Neuron (in vitro differentiated cells): Measurements from ENCODE around the gene BBS5.
"Not testable (repeated sequence)": the region's sequence is repeated elsewhere in the genome, so short reads cannot be mapped to it uniquely, and the experiment has no call there.

Experiments used
- H2AFZ ChIP-seq: one replicate; pipeline ENCODE4 v1.6.1; 2013; ENCODE audit warnings: low read depth, mild to moderate bottlenecking, inconsistent platforms, low read length, moderate library complexity
- H3K27me3 ChIP-seq: one replicate; pipeline ENCODE4 v1.6.1; 2013; ENCODE audit warnings: low read length; ENCODE audit not compliant: insufficient read depth
- H3K36me3 ChIP-seq: one replicate; pipeline ENCODE4 v1.6.1; 2013; ENCODE audit warnings: low read length; ENCODE audit not compliant: insufficient read depth
- H3K4me1 ChIP-seq: one replicate; pipeline ENCODE4 v1.6.1; 2013; ENCODE audit warnings: low read length; ENCODE audit not compliant: insufficient read depth
- H3K4me3 ChIP-seq: 2 replicates; pipeline ENCODE4 v1.5.1; 2013; ENCODE audit warnings: mild to moderate bottlenecking, low read length, moderate library complexity
- H3K9me3 ChIP-seq: one replicate; pipeline ENCODE4 v1.6.1; 2013; ENCODE audit warnings: low read length

The BBS5 gene

GRCh38 chr2:169495310-169495928 is 16.1 kb downstream of the BBS5 start:
- H3K4me3 ChIP-seq: no peak overlapping the region
- H3K27me3 ChIP-seq: no peaks in the 10 kb centered on the region
- no peak overlapping the region for H2AFZ ChIP-seq
- H3K9me3 ChIP-seq: peaks cover 4% of the 10 kb centered on the region
- H3K4me1 ChIP-seq: no peaks in the 10 kb centered on the region
- H3K36me3 ChIP-seq: peaks cover 15% of the 10 kb centered on the region

- no peak overlapping the region for H3K4me3 ChIP-seq
- no peaks in the 10 kb centered on the region for H3K9me3 ChIP-seq
- H3K27me3 ChIP-seq: no peaks in the 10 kb centered on the region
- peaks cover 11% of the 10 kb centered on the region for H3K36me3 ChIP-seq
- H3K4me1 ChIP-seq: no peaks in the 10 kb centered on the region
- H2AFZ ChIP-seq: no peak overlapping the region
Measured at GRCh38 chr2:169504651-169505050, 25.4 kb downstream of the BBS5 start.

- Histone ChIP-seq H3K4me3 (no peak overlapping the region), H3K4me1 (no peaks in the 10 kb centered on the region), H3K27me3 (no peaks in the 10 kb centered on the region)
Measured at GRCh38 chr2:169507698-169508097, 28.4 kb downstream of the BBS5 start.

GRCh38 chr2:169509298-169509885 is 30.1 kb downstream of the BBS5 start, which contains the start of gene KLHL41:
KLHL41 (plus strand) TSS chr2:169509702; CDS start chr2:169509779, 77 bp downstream.
- Histone ChIP-seq H3K4me1 (peaks cover 5% of the 10 kb centered on the region), H2AFZ (no peak within 1 kb of the TSS), H3K27me3 (no peaks in the 10 kb centered on the region), H3K9me3 (no peaks in the 10 kb centered on the region), H3K4me3 (no peak within 1 kb of the TSS), H3K36me3 (no peaks in the 10 kb centered on the region)

More at GRCh38 chr2:169507698-169508097, 28.4 kb downstream of the BBS5 start:
- Histone ChIP-seq H3K9me3 (no peaks in the 10 kb centered on the region), H2AFZ (no peak overlapping the region), H3K36me3 (peaks cover 4% of the 10 kb centered on the region)

DNA sequence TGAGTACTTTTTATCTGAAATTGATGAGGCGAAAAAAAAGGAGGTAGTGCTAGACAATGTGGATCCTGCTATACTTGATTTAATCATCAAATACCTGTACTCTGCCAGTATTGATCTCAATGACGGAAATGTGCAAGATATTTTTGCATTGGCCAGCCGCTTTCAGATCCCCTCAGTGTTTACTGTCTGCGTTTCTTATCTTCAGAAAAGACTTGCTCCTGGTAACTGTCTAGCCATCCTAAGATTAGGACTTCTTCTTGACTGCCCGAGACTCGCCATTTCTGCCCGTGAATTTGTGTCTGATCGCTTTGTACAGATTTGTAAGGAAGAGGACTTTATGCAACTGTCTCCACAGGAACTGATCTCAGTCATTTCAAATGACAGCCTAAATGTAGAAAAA is 30.7 kb downstream of the BBS5 start:
- H3K27me3 ChIP-seq: no peaks in the 10 kb centered on the region
- no peaks in the 10 kb centered on the region for H3K9me3 ChIP-seq
- no peaks in the 10 kb centered on the region for H3K36me3 ChIP-seq
- H2AFZ ChIP-seq: no peak overlapping the region
- no peak overlapping the region for H3K4me3 ChIP-seq
- H3K4me1 ChIP-seq: peaks cover 5% of the 10 kb centered on the region

DNA sequence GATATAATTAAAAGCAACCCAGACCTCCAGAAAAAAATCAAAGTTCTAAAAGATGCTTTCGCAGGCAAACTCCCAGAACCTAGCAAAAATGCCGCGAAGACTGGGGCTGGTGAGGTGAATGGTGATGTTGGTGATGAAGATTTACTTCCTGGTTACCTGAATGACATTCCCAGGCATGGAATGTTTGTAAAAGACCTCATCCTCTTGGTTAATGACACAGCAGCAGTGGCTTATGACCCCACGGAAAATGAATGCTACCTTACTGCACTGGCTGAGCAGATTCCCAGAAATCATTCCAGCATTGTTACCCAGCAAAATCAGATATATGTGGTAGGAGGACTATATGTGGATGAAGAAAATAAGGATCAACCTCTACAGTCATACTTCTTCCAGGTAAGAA is 31.2 kb downstream of the BBS5 start:
- H3K36me3 ChIP-seq: no peaks in the 10 kb centered on the region
- peaks cover 5% of the 10 kb centered on the region for H3K4me1 ChIP-seq
- no peaks in the 10 kb centered on the region for H3K27me3 ChIP-seq
- no peaks in the 10 kb centered on the region for H3K9me3 ChIP-seq
- H2AFZ ChIP-seq: no peak overlapping the region
- no peak overlapping the region for H3K4me3 ChIP-seq

- no peak overlapping the region for H2AFZ ChIP-seq
- H3K4me3 ChIP-seq: no peak overlapping the region
- no peaks in the 10 kb centered on the region for H3K9me3 ChIP-seq
Measured at GRCh38 chr2:169511818-169512217, 32.5 kb downstream of the BBS5 start.

DNA sequence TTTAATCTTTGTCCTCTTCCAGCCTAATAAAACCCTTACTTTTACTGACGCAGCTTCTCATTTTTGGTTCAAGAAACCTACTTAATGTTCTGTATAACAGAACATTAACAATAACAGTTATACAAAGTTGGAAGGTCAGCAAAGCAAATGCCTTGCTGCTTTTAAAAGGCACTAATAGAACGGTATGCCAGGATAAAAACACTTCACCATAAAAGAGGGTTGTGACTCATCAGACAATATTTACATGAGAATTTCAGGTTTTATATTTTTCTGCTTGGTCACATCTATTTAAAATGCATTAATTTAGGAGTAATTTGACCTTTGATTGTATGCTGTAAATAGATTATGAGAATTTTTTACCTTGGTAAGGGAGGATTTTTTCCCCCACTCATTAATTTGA is 33.2 kb downstream of the BBS5 start:
- Histone ChIP-seq H3K36me3 (no peaks in the 10 kb centered on the region), H3K4me1 (peaks cover 5% of the 10 kb centered on the region), H3K4me3 (no peak overlapping the region), H3K9me3 (no peaks in the 10 kb centered on the region), H3K27me3 (no peaks in the 10 kb centered on the region), H2AFZ (no peak overlapping the region)

More at GRCh38 chr2:169511818-169512217, 32.5 kb downstream of the BBS5 start:
- peaks cover 5% of the 10 kb centered on the region for H3K4me1 ChIP-seq
- H3K36me3 ChIP-seq: no peaks in the 10 kb centered on the region
- no peaks in the 10 kb centered on the region for H3K27me3 ChIP-seq

DNA sequence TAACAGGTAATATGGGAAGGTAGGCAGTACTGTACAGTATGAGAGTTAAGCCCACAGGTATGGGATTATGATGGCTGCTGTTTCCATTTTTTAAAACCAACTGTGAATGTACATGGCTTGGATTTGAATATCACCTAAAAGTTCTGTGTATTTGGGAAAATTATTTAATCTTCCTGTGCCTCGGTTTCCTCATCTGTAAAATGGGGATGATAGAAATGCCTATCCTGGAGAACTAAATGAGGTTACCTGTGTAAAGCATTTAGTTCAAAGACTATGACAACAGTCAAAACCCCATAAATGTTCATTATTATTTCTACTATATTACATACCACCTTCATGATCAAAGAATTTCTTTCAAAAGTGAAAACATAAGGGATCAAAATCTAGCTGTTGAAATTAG is 33.8 kb downstream of the BBS5 start:
- Histone ChIP-seq H2AFZ (no peak overlapping the region), H3K4me3 (no peak overlapping the region), H3K36me3 (no peaks in the 10 kb centered on the region), H3K9me3 (no peaks in the 10 kb centered on the region), H3K27me3 (no peaks in the 10 kb centered on the region), H3K4me1 (peaks cover 5% of the 10 kb centered on the region)

DNA sequence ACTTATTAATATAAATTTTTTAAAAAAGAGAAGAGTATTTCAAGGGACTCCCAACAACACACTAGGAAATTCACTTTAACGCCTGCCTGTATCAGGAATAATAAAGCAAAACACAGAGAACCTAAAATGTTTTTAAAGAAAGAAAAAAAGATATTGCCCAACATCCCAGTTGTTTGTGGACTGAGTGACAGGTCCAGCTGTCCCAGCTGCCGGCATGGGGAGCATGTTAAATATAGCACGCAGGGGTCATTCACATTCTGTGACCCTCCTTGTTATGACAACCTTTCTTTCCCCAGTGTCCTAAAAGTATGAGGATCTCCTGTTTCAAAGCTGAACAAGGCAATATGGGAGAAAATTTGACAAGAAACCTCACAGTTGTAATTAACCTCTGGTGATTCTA is 34.6 kb downstream of the BBS5 start:
- H3K4me3 ChIP-seq: no peak overlapping the region
- H2AFZ ChIP-seq: no peak overlapping the region
- H3K27me3 ChIP-seq: no peaks in the 10 kb centered on the region
- no peaks in the 10 kb centered on the region for H3K36me3 ChIP-seq
- peaks cover 5% of the 10 kb centered on the region for H3K4me1 ChIP-seq
- no peaks in the 10 kb centered on the region for H3K9me3 ChIP-seq

DNA sequence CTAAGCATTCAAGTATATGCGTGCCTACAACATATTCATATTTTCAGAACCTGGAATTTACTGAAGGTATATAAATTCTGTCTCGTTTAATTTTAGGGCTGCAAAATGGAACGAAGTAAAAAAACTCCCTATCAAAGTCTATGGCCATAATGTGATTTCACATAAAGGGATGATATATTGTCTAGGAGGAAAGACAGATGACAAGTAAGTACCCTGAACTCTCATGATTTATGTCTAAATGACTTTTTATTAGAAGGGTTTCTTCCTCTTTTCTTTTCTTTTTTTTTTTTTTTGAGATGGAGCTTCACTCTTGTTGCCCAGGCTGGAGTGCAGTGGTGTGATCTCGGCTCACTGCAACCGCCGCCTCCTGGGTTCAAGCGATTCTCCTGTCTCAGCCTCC is 35.5 kb downstream of the BBS5 start:
- H2AFZ ChIP-seq, H3K9me3 ChIP-seq, H3K27me3 ChIP-seq, H3K4me3 ChIP-seq, H3K4me1 ChIP-seq, H3K36me3 ChIP-seq: not testable (repeated sequence)

DNA sequence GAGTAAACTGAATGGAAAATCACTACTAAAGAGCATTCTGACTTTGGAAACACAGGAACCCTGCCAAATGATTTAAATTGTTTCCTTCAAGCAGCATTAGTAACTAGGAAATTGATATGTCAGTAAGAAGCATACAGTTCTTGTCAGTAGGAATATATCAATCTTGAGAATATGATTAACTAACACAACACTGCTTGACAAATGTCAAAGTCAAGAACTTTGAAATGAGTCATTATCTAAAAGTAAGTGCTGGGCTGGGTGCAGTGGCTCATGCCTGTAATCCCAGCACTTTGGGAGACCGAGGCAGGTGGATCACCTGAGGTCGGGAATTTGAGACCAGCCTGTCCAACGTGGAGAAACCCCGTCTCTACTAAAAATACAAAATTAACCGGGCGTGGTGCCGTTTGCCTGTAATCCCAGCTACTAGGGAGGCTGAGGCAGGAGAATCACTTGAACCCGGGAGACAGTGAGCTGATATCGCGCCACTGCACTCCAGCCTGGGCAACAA is 37.2 kb downstream of the BBS5 start:
- H3K4me1 ChIP-seq, H3K27me3 ChIP-seq, H3K4me3 ChIP-seq, H3K9me3 ChIP-seq, H3K36me3 ChIP-seq, H2AFZ ChIP-seq: not testable (repeated sequence)

DNA sequence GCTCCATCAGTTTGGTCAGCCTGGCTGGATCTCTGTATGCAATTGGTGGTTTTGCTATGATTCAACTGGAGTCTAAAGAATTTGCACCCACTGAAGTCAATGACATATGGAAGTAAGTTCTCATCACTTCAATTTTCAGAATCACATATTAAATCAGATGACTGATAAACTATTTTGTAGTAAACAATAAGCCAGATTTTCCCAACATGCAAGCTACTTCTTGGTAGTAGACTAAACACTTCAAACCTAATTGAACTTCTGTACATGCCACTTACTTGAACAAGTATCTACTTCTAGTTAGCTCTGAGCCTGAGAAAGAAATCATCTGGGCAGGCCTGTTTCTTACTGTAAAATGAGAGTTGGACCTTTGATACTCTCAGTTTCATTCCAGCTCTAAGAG is 41.6 kb downstream of the BBS5 start:
- H3K36me3 ChIP-seq: no peaks in the 10 kb centered on the region
- H3K27me3 ChIP-seq: no peaks in the 10 kb centered on the region
- H2AFZ ChIP-seq: no peak overlapping the region
- no peaks in the 10 kb centered on the region for H3K9me3 ChIP-seq
- H3K4me3 ChIP-seq: no peak overlapping the region
- no peaks in the 10 kb centered on the region for H3K4me1 ChIP-seq

GRCh38 chr2:169523681-169524080 is 44.4 kb downstream of the BBS5 start:
- H3K9me3 ChIP-seq: no peaks in the 10 kb centered on the region
- no peaks in the 10 kb centered on the region for H3K36me3 ChIP-seq
- H3K4me1 ChIP-seq: no peaks in the 10 kb centered on the region
- H3K4me3 ChIP-seq: no peak overlapping the region
- H2AFZ ChIP-seq: no peak overlapping the region
- no peaks in the 10 kb centered on the region for H3K27me3 ChIP-seq
